ENCODE data around the gene CDC37L1. TPM values are rescaled to one million over a fixed set of nuclear protein-coding genes. Genes with fewer than 3 reads are reported as not detected.
A peak's percentile ranks its signal among the peaks of the same experiment; 100 is the strongest.
"Not testable (repeated sequence)": the region's sequence is repeated elsewhere in the genome, so short reads cannot be mapped to it uniquely, and the experiment has no call there.

The CDC37L1 gene
- total RNA-seq, 2 donors from 2014 or later = 11.4 to 16.1 TPM

- TF ChIP-seq, protein P1, sequence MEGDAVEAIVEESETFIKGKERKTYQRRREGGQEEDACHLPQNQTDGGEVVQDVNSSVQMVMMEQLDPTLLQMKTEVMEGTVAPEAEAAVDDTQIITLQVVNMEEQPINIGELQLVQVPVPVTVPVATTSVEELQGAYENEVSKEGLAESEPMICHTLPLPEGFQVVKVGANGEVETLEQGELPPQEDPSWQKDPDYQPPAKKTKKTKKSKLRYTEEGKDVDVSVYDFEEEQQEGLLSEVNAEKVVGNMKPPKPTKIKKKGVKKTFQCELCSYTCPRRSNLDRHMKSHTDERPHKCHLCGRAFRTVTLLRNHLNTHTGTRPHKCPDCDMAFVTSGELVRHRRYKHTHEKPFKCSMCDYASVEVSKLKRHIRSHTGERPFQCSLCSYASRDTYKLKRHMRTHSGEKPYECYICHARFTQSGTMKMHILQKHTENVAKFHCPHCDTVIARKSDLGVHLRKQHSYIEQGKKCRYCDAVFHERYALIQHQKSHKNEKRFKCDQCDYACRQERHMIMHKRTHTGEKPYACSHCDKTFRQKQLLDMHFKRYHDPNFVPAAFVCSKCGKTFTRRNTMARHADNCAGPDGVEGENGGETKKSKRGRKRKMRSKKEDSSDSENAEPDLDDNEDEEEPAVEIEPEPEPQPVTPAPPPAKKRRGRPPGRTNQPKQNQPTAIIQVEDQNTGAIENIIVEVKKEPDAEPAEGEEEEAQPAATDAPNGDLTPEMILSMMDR (IDR thresholded peaks at IDR 0.05) = peak; percentile 51
- Histone ChIP-seq H3K27me3 (no peaks in the 10 kb centered on the region), H3K4me3 (no peak overlapping the region), H3K36me3 (no peaks in the 10 kb centered on the region), H3K9ac (ENCODE audit: low read depth in 2 of 2, low read length in 2 of 2) (no peak overlapping the region), H3K9me3 (no peaks in the 10 kb centered on the region), H3K27ac (no peak overlapping the region), H3K4me1 (no peaks in the 10 kb centered on the region)
- intact Hi-C loops (cut with DNase I) = loop anchor here (10.0 kb wide), 1 partner anchor 695 kb away; no protein-coding TSS in a partner anchor
- no peak for DNase-seq
Measured at GRCh38 chr9:4750023-4750673, 70.8 kb downstream of the CDC37L1 start.

DNA sequence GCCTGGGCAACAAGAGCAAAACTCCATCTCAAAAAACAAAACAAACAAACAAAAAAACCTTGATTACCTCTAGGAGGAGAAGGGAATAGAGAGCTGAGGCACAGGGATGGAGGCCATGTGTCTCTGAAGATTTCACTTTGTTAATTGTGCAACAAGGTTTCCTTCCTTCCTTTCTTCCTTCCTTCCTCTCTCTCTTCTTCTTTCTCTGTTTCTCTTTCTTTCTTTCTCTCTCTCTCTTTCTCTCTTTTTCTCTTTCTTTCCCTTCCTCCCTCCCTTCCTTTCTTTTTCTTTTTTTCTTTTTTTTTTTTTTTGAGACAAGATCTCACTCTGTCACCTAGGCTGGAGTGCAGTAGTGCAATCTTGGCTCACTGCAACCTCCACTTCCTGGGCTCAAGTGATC is 75.2 kb downstream of the CDC37L1 start:
- not testable (repeated sequence) for H3K27ac ChIP-seq; H3K9ac ChIP-seq (ENCODE audit: low read depth in 2 of 2, low read length in 2 of 2); DNase-seq; H3K9me3 ChIP-seq; H3K4me3 ChIP-seq; H3K27me3 ChIP-seq; H3K4me1 ChIP-seq; H3K36me3 ChIP-seq
- intact Hi-C loops (cut with DNase I) = loop anchor here (10.0 kb wide), 1 partner anchor 690 kb away; no protein-coding TSS in a partner anchor

- Histone ChIP-seq H3K9me3 (no peaks in the 10 kb centered on the region), H3K36me3 (no peaks in the 10 kb centered on the region), H3K4me1 (no peaks in the 10 kb centered on the region), H3K27me3 (no peaks in the 10 kb centered on the region), H3K27ac (no peak overlapping the region), H3K9ac (ENCODE audit: low read depth in 2 of 2, low read length in 2 of 2) (no peak overlapping the region), H3K4me3 (no peak overlapping the region)
- intact Hi-C loops (cut with DNase I) = loop anchor here (5.0 to 10.0 kb wide), 2 partner anchors 690 to 837 kb away; no protein-coding TSS in a partner anchor
- TF ChIP-seq, protein P1 (IDR thresholded peaks at IDR 0.05) = no peak
- no peak for DNase-seq
Measured at GRCh38 chr9:4755026-4755609, 75.7 kb downstream of the CDC37L1 start.

GRCh38 chr9:4756420-4756819 is 77.1 kb downstream of the CDC37L1 start:
- no peak for DNase-seq
- intact Hi-C loops (cut with DNase I) = loop anchor here (5.0 to 10.0 kb wide), 2 partner anchors 688 to 836 kb away; no protein-coding TSS in a partner anchor
- Histone ChIP-seq H3K27ac (no peak overlapping the region), H3K9me3 (no peaks in the 10 kb centered on the region), H3K27me3 (no peaks in the 10 kb centered on the region), H3K4me1 (no peaks in the 10 kb centered on the region), H3K9ac (ENCODE audit: low read depth in 2 of 2, low read length in 2 of 2) (no peak overlapping the region), H3K36me3 (no peaks in the 10 kb centered on the region), H3K4me3 (no peak overlapping the region)
- TF ChIP-seq, protein P1 (IDR thresholded peaks at IDR 0.05) = no peak

Other genes with a start within 250 kb of the CDC37L1 start
- gene SLC1A1, start 189.1 kb upstream of the CDC37L1 start, total RNA-seq = 10 to 100 TPM in 1 of 2 donors, 1 to 10 TPM in 1; 9.1 to 25.0 TPM
- 10 to 100 TPM; 15.6 to 17.8 TPM for gene PLPP6, start 17.3 kb upstream of the CDC37L1 start, total RNA-seq
- 1 to 10 TPM; 5.0 to 6.8 TPM for gene SPATA6L, start 13.1 kb upstream of the CDC37L1 start, total RNA-seq
- gene AK3, start 61.6 kb downstream of the CDC37L1 start, total RNA-seq = 10 to 100 TPM; 80.3 to 95.7 TPM
- 10 to 100 TPM in 1 of 2 donors, 1 to 10 TPM in 1; 7.0 to 12.5 TPM for gene RCL1, start 113.4 kb downstream of the CDC37L1 start, total RNA-seq

Measured in colonic mucosa (tissue), 4 donors.